Activated naive CD4-positive, alpha-beta T cell treated with anti-CD3 and anti-CD28 coated beads for 36 hours (primary cell): ENCODE results near the gene EMCN. TPM values are rescaled to one million over a fixed set of nuclear protein-coding genes. Genes with fewer than 3 reads are reported as not detected.

Source experiments
- CTCF ChIA-PET: fragments of 350-600 bp; sonication (Branson Sonifier 250); formaldehyde crosslinking; loops from one replicate; lab custom pipeline; 2021; ENCODE audit warnings: antibody characterized with exemption; lab: Charles Lee
- DNase-seq: peaks from one replicate; pipeline ENCODE4 v3.0.0-alpha.2; 2020
- H3K27ac Mint-ChIP-seq: one replicate; pipeline ENCODE4 v1.8.0; 2021; ENCODE audit warnings: mild to moderate bottlenecking, mixed read lengths
- H3K27me3 Mint-ChIP-seq: one replicate; pipeline ENCODE4 v1.8.0; 2021; ENCODE audit warnings: low read depth, mixed read lengths
- H3K36me3 Mint-ChIP-seq: one replicate; pipeline ENCODE4 v1.8.0; 2021; ENCODE audit warnings: low read depth, mixed read lengths
- H3K4me1 Mint-ChIP-seq: one replicate; pipeline ENCODE4 v1.8.0; 2021; ENCODE audit warnings: low read depth, mixed read lengths
- H3K4me3 Mint-ChIP-seq: one replicate; pipeline ENCODE4 v1.8.0; 2021; ENCODE audit warnings: mild to moderate bottlenecking, moderate library complexity, mixed read lengths
- H3K9me3 Mint-ChIP-seq: one replicate; pipeline ENCODE4 v1.8.0; 2021; ENCODE audit warnings: mixed read lengths
- intact Hi-C: fragments of 100-400 bp; cut with micrococcal nuclease; formaldehyde crosslinking; loops from one replicate; pipeline ENCODE4 v1.15.1; 2023
- total RNA-seq, 2 experiments: library from RNA; stranded (reverse); gene quantifications; one replicate each; pipeline ENCODE4 v1.2.3, GENCODE V29; 2021

The EMCN gene
- total RNA-seq, 2 experiments from 2014 or later: not detected

- intact Hi-C loops: no loop called here
- Mint-ChIP-seq H3K27me3 (peaks cover 18% of the 10 kb centered on the region), H3K4me3 (no peak overlapping the region), H3K36me3 (no peaks in the 10 kb centered on the region), H3K4me1 (no peaks in the 10 kb centered on the region), H3K9me3 (no peaks in the 10 kb centered on the region), H3K27ac (no peak overlapping the region)
- CTCF ChIA-PET: no interaction called here
- no peak for DNase-seq
Observed at GRCh38 chr4:100516225-100516624, 1.6 kb downstream of the EMCN start.

GRCh38 chr4:100511896-100512295 is 5.9 kb downstream of the EMCN start:
- DNase-seq: no peak

GRCh38 chr4:100510551-100510950 is 7.3 kb downstream of the EMCN start:
- no peak overlapping the region for H3K27ac Mint-ChIP-seq
- intact Hi-C loops: no loop called here
- H3K4me1 Mint-ChIP-seq: no peaks in the 10 kb centered on the region
- no peaks in the 10 kb centered on the region for H3K9me3 Mint-ChIP-seq
- H3K27me3 Mint-ChIP-seq: peaks cover 6% of the 10 kb centered on the region
- H3K4me3 Mint-ChIP-seq: no peak overlapping the region
- no peak for DNase-seq
- no peaks in the 10 kb centered on the region for H3K36me3 Mint-ChIP-seq
- CTCF ChIA-PET: interaction anchor here (1.4 kb wide), 1 partner anchor 10 kb away, joined by 3 read pairs; no protein-coding TSS in a partner anchor

More at GRCh38 chr4:100511896-100512295, 5.9 kb downstream of the EMCN start:
- Mint-ChIP-seq H3K27ac (no peak overlapping the region), H3K9me3 (no peaks in the 10 kb centered on the region), H3K27me3 (peaks cover 10% of the 10 kb centered on the region), H3K36me3 (no peaks in the 10 kb centered on the region), H3K4me1 (no peaks in the 10 kb centered on the region), H3K4me3 (no peak overlapping the region)
- CTCF ChIA-PET: interaction anchor here (1.4 kb wide), 1 partner anchor 11 kb away, joined by 3 read pairs; no protein-coding TSS in a partner anchor
- intact Hi-C loops: no loop called here

GRCh38 chr4:100509386-100509785 is 8.4 kb downstream of the EMCN start:
- peaks cover 5% of the 10 kb centered on the region for H3K27me3 Mint-ChIP-seq
- CTCF ChIA-PET: no interaction called here
- intact Hi-C loops: no loop called here
- H3K4me1 Mint-ChIP-seq: no peaks in the 10 kb centered on the region
- no peak for DNase-seq
- no peaks in the 10 kb centered on the region for H3K9me3 Mint-ChIP-seq
- no peaks in the 10 kb centered on the region for H3K36me3 Mint-ChIP-seq
- no peak overlapping the region for H3K27ac Mint-ChIP-seq
- no peak overlapping the region for H3K4me3 Mint-ChIP-seq

GRCh38 chr4:100508691-100509090 is 9.1 kb downstream of the EMCN start:
- DNase-seq: no peak
- Mint-ChIP-seq H3K9me3 (no peaks in the 10 kb centered on the region), H3K36me3 (no peaks in the 10 kb centered on the region), H3K27me3 (no peaks in the 10 kb centered on the region), H3K4me1 (no peaks in the 10 kb centered on the region), H3K27ac (no peak overlapping the region), H3K4me3 (no peak overlapping the region)
- CTCF ChIA-PET: no interaction called here
- intact Hi-C loops: no loop called here

GRCh38 chr4:100504086-100504874 is 13.5 kb downstream of the EMCN start:
- no peak for DNase-seq
- intact Hi-C loops: no loop called here
- Mint-ChIP-seq H3K9me3 (no peaks in the 10 kb centered on the region), H3K27me3 (no peaks in the 10 kb centered on the region), H3K4me1 (no peaks in the 10 kb centered on the region), H3K36me3 (no peaks in the 10 kb centered on the region), H3K4me3 (no peak overlapping the region), H3K27ac (no peak overlapping the region)
- CTCF ChIA-PET: no interaction called here

- CTCF ChIA-PET: no interaction called here
- Mint-ChIP-seq H3K9me3 (no peaks in the 10 kb centered on the region), H3K4me1 (no peaks in the 10 kb centered on the region), H3K36me3 (no peaks in the 10 kb centered on the region), H3K4me3 (no peak overlapping the region), H3K27ac (no peak overlapping the region), H3K27me3 (peaks cover 2% of the 10 kb centered on the region)
- DNase-seq: no peak
- intact Hi-C loops: no loop called here
Observed at GRCh38 chr4:100497791-100498190, 20.0 kb downstream of the EMCN start.

- no peak for DNase-seq
- Mint-ChIP-seq H3K36me3 (peaks cover 3% of the 10 kb centered on the region), H3K4me1 (no peaks in the 10 kb centered on the region), H3K9me3 (peaks cover 10% of the 10 kb centered on the region), H3K27me3 (peaks cover 2% of the 10 kb centered on the region), H3K27ac (no peak overlapping the region), H3K4me3 (no peak overlapping the region)
- CTCF ChIA-PET: interaction anchor here (1.3 kb wide), 1 partner anchor 402 kb away, joined by 5 read pairs; no protein-coding TSS in a partner anchor
- intact Hi-C loops: no loop called here
Observed at GRCh38 chr4:100495074-100495473, 22.7 kb downstream of the EMCN start.

- no peak overlapping the region for H3K4me3 Mint-ChIP-seq
- H3K27me3 Mint-ChIP-seq: peaks cover 2% of the 10 kb centered on the region
- H3K9me3 Mint-ChIP-seq: peaks cover 10% of the 10 kb centered on the region
- intact Hi-C loops: no loop called here
- no peak for DNase-seq
- no peaks in the 10 kb centered on the region for H3K4me1 Mint-ChIP-seq
- H3K27ac Mint-ChIP-seq: no peak overlapping the region
- H3K36me3 Mint-ChIP-seq: peaks cover 3% of the 10 kb centered on the region
- CTCF ChIA-PET: no interaction called here
Observed at GRCh38 chr4:100494166-100494565, 23.7 kb downstream of the EMCN start.

GRCh38 chr4:100493756-100494155 is 24.1 kb downstream of the EMCN start:
- Mint-ChIP-seq H3K4me3 (no peak overlapping the region), H3K27ac (no peak overlapping the region), H3K9me3 (peaks cover 10% of the 10 kb centered on the region), H3K36me3 (peaks cover 3% of the 10 kb centered on the region), H3K4me1 (no peaks in the 10 kb centered on the region), H3K27me3 (peaks cover 2% of the 10 kb centered on the region)
- intact Hi-C loops: no loop called here
- CTCF ChIA-PET: no interaction called here
- DNase-seq: no peak

- H3K4me1 Mint-ChIP-seq: no peaks in the 10 kb centered on the region
- CTCF ChIA-PET: no interaction called here
- H3K27ac Mint-ChIP-seq: no peak overlapping the region
- peaks cover 3% of the 10 kb centered on the region for H3K36me3 Mint-ChIP-seq
- H3K4me3 Mint-ChIP-seq: no peak overlapping the region
- H3K9me3 Mint-ChIP-seq: peaks cover 10% of the 10 kb centered on the region
- intact Hi-C loops: no loop called here
- no peak for DNase-seq
- peaks cover 2% of the 10 kb centered on the region for H3K27me3 Mint-ChIP-seq
Observed at GRCh38 chr4:100492129-100492528, 25.7 kb downstream of the EMCN start.

- Mint-ChIP-seq H3K4me1 (no peaks in the 10 kb centered on the region), H3K36me3 (peaks cover 3% of the 10 kb centered on the region), H3K9me3 (peaks cover 10% of the 10 kb centered on the region), H3K27ac (no peak overlapping the region), H3K27me3 (no peaks in the 10 kb centered on the region), H3K4me3 (no peak overlapping the region)
- no peak for DNase-seq
- CTCF ChIA-PET: no interaction called here
- intact Hi-C loops: no loop called here
Observed at GRCh38 chr4:100489305-100489704, 28.5 kb downstream of the EMCN start.

- no peak for DNase-seq
- no peaks in the 10 kb centered on the region for H3K27me3 Mint-ChIP-seq
- CTCF ChIA-PET: interaction anchor here (0.6 kb wide), 1 partner anchor 842 kb away, joined by 5 read pairs; no protein-coding TSS in a partner anchor
- no peaks in the 10 kb centered on the region for H3K36me3 Mint-ChIP-seq
- no peak overlapping the region for H3K4me3 Mint-ChIP-seq
- no peak overlapping the region for H3K27ac Mint-ChIP-seq
- intact Hi-C loops: no loop called here
- no peaks in the 10 kb centered on the region for H3K4me1 Mint-ChIP-seq
- H3K9me3 Mint-ChIP-seq: peaks cover 3% of the 10 kb centered on the region
Observed at GRCh38 chr4:100486496-100486895, 31.3 kb downstream of the EMCN start.
